Neural crest cell (in vitro differentiated cells): Measurements from ENCODE around the gene PLEKHJ1. TPM values are rescaled to one million over a fixed set of nuclear protein-coding genes. Genes with fewer than 3 reads are reported as not detected.

Experiments
- DNase-seq: peaks from one replicate; pipeline ENCODE4 v3.0.0; 2021; ENCODE audit warnings: low read depth, mixed read lengths, low spot score
- H3K27ac Mint-ChIP-seq: one replicate; pipeline ENCODE4 v1.8.0; 2021; ENCODE audit warnings: mild to moderate bottlenecking, mixed read lengths; ENCODE audit not compliant: unreplicated experiment
- H3K27me3 Mint-ChIP-seq: 2 replicates; pipeline ENCODE4 v1.8.0; 2021; ENCODE audit warnings: low read depth, mild to moderate bottlenecking, mixed read lengths
- H3K36me3 Mint-ChIP-seq: 2 replicates; pipeline ENCODE4 v1.8.0; 2021; ENCODE audit warnings: low read depth, mild to moderate bottlenecking, mixed read lengths
- H3K4me1 Mint-ChIP-seq: 2 replicates; pipeline ENCODE4 v1.8.0; 2021; ENCODE audit warnings: mixed read lengths
- H3K4me3 Mint-ChIP-seq: one replicate; pipeline ENCODE4 v1.8.0; 2021; ENCODE audit warnings: mild to moderate bottlenecking, mixed read lengths
- H3K9me3 Mint-ChIP-seq: 2 replicates; pipeline ENCODE4 v1.8.0; 2021; ENCODE audit warnings: mixed read lengths
- CTCF ChIP-seq: fragments of 200-600 bp; sonication (generic); conservative IDR thresholded peaks from 2 replicates; pipeline ENCODE4 v1.5.0; 2021; ENCODE audit warnings: antibody characterized with exemption, mild to moderate bottlenecking
- total RNA-seq: library from RNA; stranded (reverse); gene quantifications from 2 replicates; pipeline ENCODE4 v1.2.1, GENCODE V29; 2021

PLEKHJ1 gene
- total RNA-seq, 1 donor from 2014 or later, result 137 TPM

GRCh38 chr19:2270423-2271233 is 34.5 kb upstream of the PLEKHJ1 start:
- Mint-ChIP-seq H3K36me3 (peaks cover 12% of the 10 kb centered on the region), H3K27ac (no peak overlapping the region), H3K4me3 (peak overlapping the region; percentile 93), H3K4me1 (peaks cover 30% of the 10 kb centered on the region), H3K27me3 (peaks cover 10% of the 10 kb centered on the region), H3K9me3 (no peaks in the 10 kb centered on the region)
- peak; percentile 48 for DNase-seq
- no peak for TF ChIP-seq CTCF

GRCh38 chr19:2270157-2270422 is 34.0 kb upstream of the PLEKHJ1 start:
- no peak for TF ChIP-seq CTCF
- Mint-ChIP-seq H3K9me3 (no peaks in the 10 kb centered on the region), H3K27me3 (peaks cover 8% of the 10 kb centered on the region), H3K4me1 (peaks cover 27% of the 10 kb centered on the region), H3K4me3 (peak overlapping the region; percentile 94), H3K27ac (peak overlapping the region; percentile 71), H3K36me3 (peaks cover 11% of the 10 kb centered on the region)
- DNase-seq, result no peak

GRCh38 chr19:2269244-2270156 is 33.4 kb upstream of the PLEKHJ1 start:
- DNase-seq, result peak; percentile 99
- no peaks in the 10 kb centered on the region for H3K9me3 Mint-ChIP-seq
- H3K27ac Mint-ChIP-seq, result peak overlapping the region; percentile 92
- TF ChIP-seq CTCF, result peak; percentile 47
- peaks cover 24% of the 10 kb centered on the region for H3K4me1 Mint-ChIP-seq
- peaks cover 7% of the 10 kb centered on the region for H3K27me3 Mint-ChIP-seq
- peaks cover 8% of the 10 kb centered on the region for H3K36me3 Mint-ChIP-seq
- peak overlapping the region; percentile 94 for H3K4me3 Mint-ChIP-seq

GRCh38 chr19:2268861-2269243 is 32.7 kb upstream of the PLEKHJ1 start:
- peak overlapping the region; percentile 35 for H3K27ac Mint-ChIP-seq
- no peak for DNase-seq
- H3K9me3 Mint-ChIP-seq, result no peaks in the 10 kb centered on the region
- peaks cover 19% of the 10 kb centered on the region for H3K4me1 Mint-ChIP-seq
- H3K36me3 Mint-ChIP-seq, result peaks cover 5% of the 10 kb centered on the region
- H3K4me3 Mint-ChIP-seq, result peak overlapping the region; percentile 94
- peaks cover 3% of the 10 kb centered on the region for H3K27me3 Mint-ChIP-seq
- TF ChIP-seq CTCF, result no peak

GRCh38 chr19:2268480-2268830 is 32.3 kb upstream of the PLEKHJ1 start:
- no peaks in the 10 kb centered on the region for H3K9me3 Mint-ChIP-seq
- no peaks in the 10 kb centered on the region for H3K27me3 Mint-ChIP-seq
- no peak overlapping the region for H3K27ac Mint-ChIP-seq
- TF ChIP-seq CTCF, result no peak
- peak overlapping the region; percentile 94 for H3K4me3 Mint-ChIP-seq
- peaks cover 4% of the 10 kb centered on the region for H3K36me3 Mint-ChIP-seq
- H3K4me1 Mint-ChIP-seq, result peaks cover 16% of the 10 kb centered on the region
- no peak for DNase-seq
